Right ventricle myocardium superior (tissue), 1 donor: ENCODE data around the gene ERCC1. TPM values are rescaled to one million over a fixed set of nuclear protein-coding genes. Genes with fewer than 3 reads are reported as not detected.

Source experiments
- ATAC-seq: fragments of 200-7000 bp; cut with Tn5 transposase; one replicate; pipeline ENCODE4 v1.9.1; 2020; ENCODE audit warnings: mild to moderate bottlenecking; ENCODE audit not compliant: poor library complexity
- DNase-seq: peaks from one replicate; pipeline ENCODE4 v3.0.0-alpha.2; 2020
- intact Hi-C: fragments of 100-400 bp; cut with DNase I; formaldehyde crosslinking; loops from one replicate; pipeline ENCODE4 v1.11.2; 2022
- total RNA-seq: library from RNA; stranded (reverse); fragmentation: NEBNext Ultra II Directional; extraction: Animal tissue kit (Norgen Biotek cat#: 25700); gene quantifications from one replicate; pipeline ENCODE4 v1.2.1, GENCODE V29; 2021
- donor health status: DM: no; HTN: yes; CAD: no; lungs with severe emphysema.

Gene ERCC1
- total RNA-seq, 1 donor from 2014 or later = 163 TPM

- ATAC-seq (no peak), DNase-seq (no peak)
- intact Hi-C loops = no loop called here
Observed at GRCh38 chr19:45460807-45461347, 37.2 kb upstream of the ERCC1 start.

- ATAC-seq = no peak
- intact Hi-C loops = no loop called here
- no peak for DNase-seq
Observed at GRCh38 chr19:45457776-45458175, 34.1 kb upstream of the ERCC1 start.

GRCh38 chr19:45456500-45456815 lies 32.7 kb upstream of the ERCC1 start:
- no peak for DNase-seq
- intact Hi-C loops = no loop called here
- no peak for ATAC-seq

- ATAC-seq = peak; percentile 89
- DNase-seq = peak; percentile 89
- intact Hi-C loops = no loop called here
Observed at GRCh38 chr19:45455707-45456499, 32.2 kb upstream of the ERCC1 start.

- intact Hi-C loops = no loop called here
- DNase-seq = no peak
- no peak for ATAC-seq
Observed at GRCh38 chr19:45451850-45452387, 28.2 kb upstream of the ERCC1 start.

GRCh38 chr19:45451131-45451849 lies 27.6 kb upstream of the ERCC1 start:
- peak; percentile 48 for DNase-seq
- ATAC-seq = peak; percentile 11
- intact Hi-C loops = no loop called here

- DNase-seq = no peak
- ATAC-seq = peak; percentile 2
- intact Hi-C loops = no loop called here
Observed at GRCh38 chr19:45450012-45450333, 26.3 kb upstream of the ERCC1 start.

- intact Hi-C loops = no loop called here
- no peak for DNase-seq
- ATAC-seq = no peak
Observed at GRCh38 chr19:45448887-45449299, 25.2 kb upstream of the ERCC1 start.

GRCh38 chr19:45448425-45448756 lies 24.7 kb upstream of the ERCC1 start:
- ATAC-seq (no peak), DNase-seq (no peak)
- intact Hi-C loops = no loop called here

- no peak for ATAC-seq
- DNase-seq = no peak
- intact Hi-C loops = no loop called here
Observed at GRCh38 chr19:45446944-45447343, 23.2 kb upstream of the ERCC1 start.

GRCh38 chr19:45446295-45446694 lies 22.6 kb upstream of the ERCC1 start:
- ATAC-seq = no peak
- no peak for DNase-seq

GRCh38 chr19:45445139-45445538 lies 21.4 kb upstream of the ERCC1 start:
- intact Hi-C loops = no loop called here
- DNase-seq (no peak), ATAC-seq (no peak)

More at GRCh38 chr19:45446295-45446694, 22.6 kb upstream of the ERCC1 start:
- intact Hi-C loops = no loop called here

GRCh38 chr19:45444318-45445041 lies 20.8 kb upstream of the ERCC1 start:
- ATAC-seq (peak; percentile 83), DNase-seq (peak; percentile 98)
- intact Hi-C loops = no loop called here

- DNase-seq (peak; percentile 97), ATAC-seq (peak; percentile 81)
- intact Hi-C loops = no loop called here
Observed at GRCh38 chr19:45443462-45444317, 20.0 kb upstream of the ERCC1 start.

- ATAC-seq = no peak
- intact Hi-C loops = no loop called here
- DNase-seq = peak; percentile 71
Observed at GRCh38 chr19:45442778-45443461, 19.2 kb upstream of the ERCC1 start.

GRCh38 chr19:45442408-45442777 lies 18.7 kb upstream of the ERCC1 start:
- no peak for ATAC-seq
- DNase-seq = no peak
- intact Hi-C loops = no loop called here

- DNase-seq (no peak), ATAC-seq (no peak)
- intact Hi-C loops = no loop called here
Observed at GRCh38 chr19:45440873-45441654, 17.3 kb upstream of the ERCC1 start.
